Body of pancreas (tissue), 4 donors: Measurements from ENCODE around the gene TRPV6.

Experiments used
- POLR2A ChIP-seq, 3 donors: fragments of 450-650 bp; IDR thresholded peaks; one replicate each; pipeline ENCODE4 v1.6.1; 2016; ENCODE audit warnings: antibody characterized with exemption in 3 of 3, mild to moderate bottlenecking in 2 of 3
- TF ChIP-seq, protein P1 (sequence below), 7 experiments: fragments of 450-650 bp in 4 of 7; fragments of 200-600 bp in 3 of 7; sonication (generic) in 3 of 7; IDR thresholded peaks; one replicate each; pipeline ENCODE4 v1.5.1; 2016 to 2019; ENCODE audit warnings: antibody characterized with exemption in 7 of 7

GRCh38 chr7:142883145-142883544 lies 2.4 kb downstream of the TRPV6 start:
- TF ChIP-seq, protein P1, sequence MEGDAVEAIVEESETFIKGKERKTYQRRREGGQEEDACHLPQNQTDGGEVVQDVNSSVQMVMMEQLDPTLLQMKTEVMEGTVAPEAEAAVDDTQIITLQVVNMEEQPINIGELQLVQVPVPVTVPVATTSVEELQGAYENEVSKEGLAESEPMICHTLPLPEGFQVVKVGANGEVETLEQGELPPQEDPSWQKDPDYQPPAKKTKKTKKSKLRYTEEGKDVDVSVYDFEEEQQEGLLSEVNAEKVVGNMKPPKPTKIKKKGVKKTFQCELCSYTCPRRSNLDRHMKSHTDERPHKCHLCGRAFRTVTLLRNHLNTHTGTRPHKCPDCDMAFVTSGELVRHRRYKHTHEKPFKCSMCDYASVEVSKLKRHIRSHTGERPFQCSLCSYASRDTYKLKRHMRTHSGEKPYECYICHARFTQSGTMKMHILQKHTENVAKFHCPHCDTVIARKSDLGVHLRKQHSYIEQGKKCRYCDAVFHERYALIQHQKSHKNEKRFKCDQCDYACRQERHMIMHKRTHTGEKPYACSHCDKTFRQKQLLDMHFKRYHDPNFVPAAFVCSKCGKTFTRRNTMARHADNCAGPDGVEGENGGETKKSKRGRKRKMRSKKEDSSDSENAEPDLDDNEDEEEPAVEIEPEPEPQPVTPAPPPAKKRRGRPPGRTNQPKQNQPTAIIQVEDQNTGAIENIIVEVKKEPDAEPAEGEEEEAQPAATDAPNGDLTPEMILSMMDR (IDR thresholded peaks at IDR 0.05): no peak
- no peak for TF ChIP-seq POLR2A (IDR thresholded peaks at IDR 0.05)
